ENCODE results near the gene DIAPH1. TPM values are rescaled to one million over a fixed set of nuclear protein-coding genes. Genes with fewer than 3 reads are reported as not detected.

The DIAPH1 gene
- total RNA-seq, 4 donors from 2014 or later: 98.2 to 115 (median 102) TPM

GRCh38 chr5:141491323-141492167, 127.3 kb downstream of the DIAPH1 start:
- TF ChIP-seq, protein P1, sequence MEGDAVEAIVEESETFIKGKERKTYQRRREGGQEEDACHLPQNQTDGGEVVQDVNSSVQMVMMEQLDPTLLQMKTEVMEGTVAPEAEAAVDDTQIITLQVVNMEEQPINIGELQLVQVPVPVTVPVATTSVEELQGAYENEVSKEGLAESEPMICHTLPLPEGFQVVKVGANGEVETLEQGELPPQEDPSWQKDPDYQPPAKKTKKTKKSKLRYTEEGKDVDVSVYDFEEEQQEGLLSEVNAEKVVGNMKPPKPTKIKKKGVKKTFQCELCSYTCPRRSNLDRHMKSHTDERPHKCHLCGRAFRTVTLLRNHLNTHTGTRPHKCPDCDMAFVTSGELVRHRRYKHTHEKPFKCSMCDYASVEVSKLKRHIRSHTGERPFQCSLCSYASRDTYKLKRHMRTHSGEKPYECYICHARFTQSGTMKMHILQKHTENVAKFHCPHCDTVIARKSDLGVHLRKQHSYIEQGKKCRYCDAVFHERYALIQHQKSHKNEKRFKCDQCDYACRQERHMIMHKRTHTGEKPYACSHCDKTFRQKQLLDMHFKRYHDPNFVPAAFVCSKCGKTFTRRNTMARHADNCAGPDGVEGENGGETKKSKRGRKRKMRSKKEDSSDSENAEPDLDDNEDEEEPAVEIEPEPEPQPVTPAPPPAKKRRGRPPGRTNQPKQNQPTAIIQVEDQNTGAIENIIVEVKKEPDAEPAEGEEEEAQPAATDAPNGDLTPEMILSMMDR (IDR thresholded peaks at IDR 0.05): no peak
- no peak for TF ChIP-seq POLR2A (IDR thresholded peaks at IDR 0.05)
- Histone ChIP-seq H3K36me3 (no peaks in the 10 kb centered on the region), H3K9me3 (no peaks in the 10 kb centered on the region), H3K4me1 (peaks cover 0 to 9% (median 4%) of the 10 kb centered on the region in 4 donors), H3K4me3 (peak overlapping the region in 3 of 4 donors; percentile 1 to 43 (median 18)), H3K27ac (no peak overlapping the region), H3K27me3 (peaks cover 0 to 5% of the 10 kb centered on the region in 2 donors)
- DNase-seq: no peak

- H3K36me3 ChIP-seq: no peaks in the 10 kb centered on the region
- TF ChIP-seq, protein P1 (IDR thresholded peaks at IDR 0.05): no peak
- no peak for TF ChIP-seq POLR2A (IDR thresholded peaks at IDR 0.05)
- H3K9me3 ChIP-seq: no peaks in the 10 kb centered on the region
- no peak for DNase-seq
- H3K4me1 ChIP-seq: peaks cover 0 to 9% (median 4%) of the 10 kb centered on the region in 4 donors
- H3K27me3 ChIP-seq: peaks cover 0 to 5% of the 10 kb centered on the region in 2 donors
- no peak overlapping the region for H3K4me3 ChIP-seq
- no peak overlapping the region for H3K27ac ChIP-seq
Measured at GRCh38 chr5:141490771-141491170, 128.0 kb downstream of the DIAPH1 start.

DNA sequence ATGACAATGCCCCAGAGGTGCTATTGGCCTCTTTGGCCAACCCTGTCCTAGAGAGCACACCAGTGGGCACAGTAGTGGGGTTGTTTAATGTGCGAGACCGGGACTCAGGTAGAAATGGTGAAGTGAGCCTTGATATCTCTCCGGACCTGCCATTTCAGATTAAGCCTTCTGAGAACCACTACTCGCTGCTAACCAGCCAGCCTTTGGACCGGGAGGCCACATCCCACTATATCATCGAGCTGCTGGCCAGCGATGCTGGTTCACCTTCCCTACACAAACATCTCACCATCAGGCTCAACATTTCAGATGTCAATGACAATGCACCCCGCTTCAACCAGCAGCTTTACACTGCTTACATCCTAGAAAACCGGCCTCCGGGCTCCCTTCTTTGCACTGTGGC, 128.5 kb downstream of the DIAPH1 start:
- Histone ChIP-seq H3K9me3 (no peaks in the 10 kb centered on the region), H3K36me3 (no peaks in the 10 kb centered on the region), H3K4me3 (no peak overlapping the region), H3K27me3 (peaks cover 0 to 5% of the 10 kb centered on the region in 2 donors), H3K4me1 (peaks cover 0 to 9% (median 4%) of the 10 kb centered on the region in 4 donors), H3K27ac (no peak overlapping the region)
- no peak for DNase-seq
- TF ChIP-seq POLR2A (IDR thresholded peaks at IDR 0.05): no peak
- TF ChIP-seq, protein P1 (IDR thresholded peaks at IDR 0.05): no peak

DNA sequence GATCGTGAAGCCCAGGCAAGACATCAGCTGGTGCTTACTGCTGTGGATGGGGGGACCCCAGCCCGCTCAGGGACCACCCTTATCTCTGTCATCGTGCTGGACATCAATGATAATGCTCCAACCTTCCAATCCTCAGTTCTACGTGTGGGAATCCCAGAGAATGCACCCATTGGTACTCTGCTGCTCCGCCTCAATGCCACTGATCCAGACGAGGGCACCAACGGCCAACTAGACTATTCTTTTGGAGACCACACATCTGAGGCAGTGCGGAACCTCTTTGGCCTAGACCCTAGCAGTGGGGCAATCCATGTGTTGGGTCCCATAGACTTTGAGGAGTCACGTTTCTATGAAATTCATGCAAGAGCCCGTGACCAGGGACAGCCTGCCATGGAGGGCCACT, 129.0 kb downstream of the DIAPH1 start:
- Histone ChIP-seq H3K27me3 (peaks cover 0 to 5% of the 10 kb centered on the region in 2 donors), H3K4me3 (no peak overlapping the region), H3K36me3 (no peaks in the 10 kb centered on the region), H3K27ac (no peak overlapping the region), H3K9me3 (no peaks in the 10 kb centered on the region), H3K4me1 (peaks cover 0 to 9% (median 4%) of the 10 kb centered on the region in 4 donors)
- no peak for DNase-seq
- no peak for TF ChIP-seq POLR2A (IDR thresholded peaks at IDR 0.05)
- TF ChIP-seq, protein P1 (IDR thresholded peaks at IDR 0.05): no peak

DNA sequence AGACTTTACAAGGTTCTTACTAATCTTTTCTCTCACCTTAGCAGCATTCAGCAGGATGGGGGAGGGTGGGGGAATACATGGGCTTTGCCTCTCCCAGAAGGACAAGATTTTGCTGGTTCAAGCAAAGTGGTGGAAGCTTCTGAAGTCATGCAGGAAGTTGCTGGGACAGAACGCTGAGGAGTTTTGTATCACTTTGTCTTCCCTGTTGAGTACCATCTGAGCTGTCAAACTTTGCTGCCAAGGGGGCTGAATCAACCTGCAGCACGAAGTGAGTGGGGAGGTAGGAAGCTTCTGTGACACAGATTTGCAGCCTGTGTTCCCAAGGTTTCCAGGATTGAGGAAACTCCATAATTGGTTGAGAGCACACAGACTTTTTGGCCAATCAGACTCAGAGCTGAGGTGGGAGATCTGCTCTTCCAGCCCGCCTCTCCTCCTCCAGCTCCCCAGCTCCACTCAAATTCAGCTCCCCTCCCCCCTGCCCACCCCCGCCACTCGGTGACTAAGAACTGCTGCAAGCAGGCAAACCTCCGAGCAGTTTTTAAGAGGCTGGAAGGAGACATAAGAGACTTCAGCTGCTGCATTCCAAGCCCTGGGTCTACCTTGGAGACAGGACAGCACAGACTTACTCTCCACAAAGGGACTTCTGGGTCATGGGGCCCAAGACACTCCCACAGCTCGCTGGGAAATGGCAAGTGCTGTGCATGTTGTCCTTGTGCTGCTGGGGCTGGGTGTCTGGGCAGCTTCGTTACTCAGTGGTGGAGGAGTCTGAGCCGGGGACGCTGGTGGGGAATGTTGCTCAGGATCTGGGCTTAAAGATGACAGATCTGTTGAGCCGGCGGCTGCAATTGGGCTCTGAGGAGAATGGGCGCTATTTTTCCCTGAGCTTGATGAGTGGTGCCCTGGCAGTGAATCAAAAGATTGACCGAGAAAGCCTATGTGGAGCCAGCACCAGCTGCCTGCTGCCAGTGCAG, 129.9 kb downstream of the DIAPH1 start, which contains the start of gene PCDHGC5:
PCDHGC5 (plus strand) TSS at position 491 of the 971 bp plus-strand sequence; CDS start at position 651, 160 bp downstream.
- Histone ChIP-seq H3K36me3 (no peaks in the 10 kb centered on the region), H3K4me3 (no peak within 1 kb of the TSS), H3K27ac (no peak within 1 kb of the TSS), H3K27me3 (peaks cover 0 to 5% of the 10 kb centered on the region in 2 donors), H3K9me3 (no peaks in the 10 kb centered on the region), H3K4me1 (peaks cover 0 to 9% (median 4%) of the 10 kb centered on the region in 4 donors)
- no peak for DNase-seq
- TF ChIP-seq, protein P1 (IDR thresholded peaks at IDR 0.05): no peak
- TF ChIP-seq POLR2A (IDR thresholded peaks at IDR 0.05): no peak

Data from Peyer's patch (tissue), 4 donors.